Stimulated activated CD8-positive, alpha-beta memory T cell treated with anti-CD3 and anti-CD28 coated beads, Interleukin-4, amount 100 ng/mL, for 24 hours (primary cell): ENCODE results near the gene CTNNA1.

Source experiments
- DNase-seq: peaks from one replicate; pipeline ENCODE4 v3.0.0-alpha.2; 2020; ENCODE audit warnings: low read depth

CTNNA1 gene

DNA sequence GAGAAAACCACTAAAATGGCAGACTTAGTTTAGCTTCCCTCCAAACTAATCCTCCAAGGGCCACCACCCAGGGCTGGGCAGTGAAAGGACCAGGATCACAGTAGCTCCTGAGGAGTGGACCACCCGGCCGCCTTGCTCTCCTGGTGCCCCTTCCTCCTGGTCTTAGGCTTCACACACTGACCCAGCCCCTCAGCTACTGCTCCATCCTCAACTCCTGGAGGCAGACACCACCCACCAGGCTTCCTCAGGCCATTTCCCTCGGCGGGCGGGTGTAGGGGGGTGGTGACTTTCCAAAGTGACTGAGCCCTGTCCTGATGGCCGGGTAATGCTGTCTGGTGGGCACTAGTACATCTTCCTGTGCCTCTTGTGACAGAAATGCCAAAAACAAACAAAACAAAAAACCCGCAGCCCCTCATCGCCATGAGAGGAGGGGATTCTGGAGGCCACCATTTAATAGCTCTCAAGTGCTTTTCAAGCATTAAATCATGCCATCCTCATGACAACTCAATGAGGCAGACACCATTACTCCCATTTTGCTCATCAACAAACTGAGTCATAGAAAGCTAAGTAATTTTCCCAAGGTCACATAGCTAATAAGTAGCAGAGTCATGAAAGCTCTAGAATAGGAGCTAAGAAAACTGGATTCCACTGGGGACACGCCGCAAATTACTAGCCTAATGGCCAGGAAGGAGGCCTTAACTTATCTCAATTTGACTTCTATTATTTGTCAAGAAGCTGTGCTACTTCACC lies 213.2 kb downstream of the CTNNA1 start:
- DNase-seq = no peak

DNA sequence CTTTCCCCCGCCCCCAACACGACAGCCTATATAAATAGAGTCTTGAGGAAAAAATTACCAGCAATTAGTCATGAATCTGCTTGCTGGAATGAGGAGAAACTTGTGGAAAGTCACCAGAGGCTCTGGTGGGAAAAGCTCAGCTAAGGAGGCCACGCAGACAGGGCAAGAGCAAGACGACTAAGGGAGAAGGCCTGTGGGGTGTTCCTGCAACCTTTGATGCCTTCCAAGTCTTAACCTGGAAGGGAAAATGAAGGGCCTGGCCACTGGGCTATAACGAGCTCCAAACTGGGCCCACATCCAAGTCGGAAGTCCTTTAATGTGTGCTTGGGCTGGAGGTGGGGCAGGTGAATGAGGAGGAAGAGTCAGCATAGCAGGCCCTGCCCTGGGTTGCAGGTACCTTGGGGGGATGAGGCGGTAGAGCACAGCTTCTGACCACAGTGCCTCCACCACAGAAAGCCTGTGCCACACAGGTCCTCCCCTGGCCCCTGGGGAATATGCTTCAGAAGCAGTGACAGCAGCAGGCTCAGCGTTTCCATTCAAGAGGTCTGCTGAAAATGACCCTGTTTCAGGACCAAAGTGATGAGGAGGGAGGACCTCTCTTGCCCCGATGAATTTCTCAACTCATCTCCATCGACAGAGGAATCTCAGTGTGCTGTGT lies 214.7 kb downstream of the CTNNA1 start:
- DNase-seq = no peak

DNA sequence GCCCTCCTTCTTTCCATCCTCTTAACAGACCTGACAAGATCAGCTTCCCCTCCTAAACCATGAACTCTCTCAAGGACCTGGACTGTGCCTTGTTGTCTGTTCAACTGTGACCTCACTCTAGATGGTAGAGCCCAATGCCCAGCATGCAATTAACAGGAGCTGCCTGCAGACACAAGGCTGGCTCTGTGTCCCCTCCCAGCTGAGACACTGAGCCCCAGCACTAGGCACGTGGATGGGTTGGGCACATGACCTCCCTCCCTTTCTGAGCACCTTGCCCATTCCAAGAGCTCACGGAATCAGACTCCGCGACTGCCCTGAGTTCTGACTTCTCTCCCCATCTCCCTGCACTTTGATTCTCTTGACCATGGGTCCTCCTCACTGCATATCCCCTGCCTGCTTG lies 215.4 kb downstream of the CTNNA1 start:
- DNase-seq = no peak

DNA sequence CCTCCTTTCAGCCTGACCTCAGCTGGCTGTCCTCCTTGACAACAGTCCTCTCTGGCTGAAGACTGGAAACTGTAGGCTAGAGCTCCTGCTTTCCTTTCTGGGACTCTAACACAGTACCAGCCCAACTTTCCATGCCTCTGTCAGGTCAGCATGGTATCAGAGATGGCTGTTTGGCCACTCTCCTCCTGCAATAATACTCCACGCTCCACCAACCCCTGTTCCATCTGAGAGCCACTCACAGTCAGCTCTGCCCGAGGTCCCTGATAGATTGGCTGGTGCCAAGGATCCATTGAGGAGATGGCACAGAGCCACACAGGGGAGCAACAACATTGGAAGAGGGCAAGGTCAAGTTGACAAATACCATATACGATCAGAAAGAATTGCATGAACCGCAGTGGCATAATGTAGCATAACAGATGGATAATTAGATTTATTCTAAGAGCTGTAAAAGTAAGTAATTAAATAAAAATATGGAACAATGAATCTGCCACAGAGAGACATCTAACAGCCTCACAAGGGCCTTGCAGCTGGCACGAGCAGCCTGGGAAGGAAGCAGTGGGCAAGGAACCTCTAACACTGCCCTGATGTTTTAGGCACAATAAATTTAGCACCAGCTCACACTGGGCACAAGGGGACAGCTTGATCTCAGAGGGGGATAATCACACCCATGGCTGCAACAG lies 216.2 kb downstream of the CTNNA1 start:
- no peak for DNase-seq

DNA sequence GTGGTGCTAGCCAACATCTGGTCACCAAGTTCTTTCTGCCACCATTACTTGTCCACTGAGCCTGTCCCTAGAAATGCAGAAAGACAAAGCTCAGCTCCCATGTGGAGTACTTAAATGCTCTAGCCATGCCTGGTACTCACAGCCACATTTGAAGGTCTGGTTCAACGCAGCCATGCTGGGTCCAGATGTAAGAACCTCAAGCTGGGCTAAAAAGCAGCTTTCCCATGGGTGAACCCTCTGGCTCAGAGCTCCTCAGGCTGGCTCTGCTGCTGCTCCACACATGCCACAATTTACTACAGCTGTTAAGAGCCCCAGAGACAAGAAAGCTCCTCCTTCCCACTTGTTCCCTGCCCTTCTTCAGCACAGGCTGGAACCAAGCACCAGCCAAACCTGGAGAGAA lies 219.0 kb downstream of the CTNNA1 start:
- no peak for DNase-seq

DNA sequence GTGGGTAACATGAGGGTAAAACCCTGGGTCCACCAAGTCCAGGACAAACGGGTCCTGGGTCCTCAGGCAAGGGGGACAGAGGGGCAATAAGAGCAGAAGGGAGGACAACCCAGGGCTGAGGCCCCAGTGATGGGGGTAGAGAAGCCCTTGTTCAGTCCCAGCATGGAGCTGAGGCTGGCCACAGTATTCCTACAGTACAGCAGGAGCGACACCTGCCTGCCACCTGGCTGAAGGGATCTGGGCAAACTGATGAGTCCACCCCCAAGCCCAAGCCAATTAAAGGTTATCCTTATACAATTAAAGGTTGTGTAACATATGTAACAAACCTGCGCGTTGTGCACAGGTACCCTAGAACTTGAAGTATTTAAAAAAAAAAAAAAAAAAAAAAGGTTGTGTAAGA lies 219.6 kb downstream of the CTNNA1 start:
- DNase-seq = no peak

DNA sequence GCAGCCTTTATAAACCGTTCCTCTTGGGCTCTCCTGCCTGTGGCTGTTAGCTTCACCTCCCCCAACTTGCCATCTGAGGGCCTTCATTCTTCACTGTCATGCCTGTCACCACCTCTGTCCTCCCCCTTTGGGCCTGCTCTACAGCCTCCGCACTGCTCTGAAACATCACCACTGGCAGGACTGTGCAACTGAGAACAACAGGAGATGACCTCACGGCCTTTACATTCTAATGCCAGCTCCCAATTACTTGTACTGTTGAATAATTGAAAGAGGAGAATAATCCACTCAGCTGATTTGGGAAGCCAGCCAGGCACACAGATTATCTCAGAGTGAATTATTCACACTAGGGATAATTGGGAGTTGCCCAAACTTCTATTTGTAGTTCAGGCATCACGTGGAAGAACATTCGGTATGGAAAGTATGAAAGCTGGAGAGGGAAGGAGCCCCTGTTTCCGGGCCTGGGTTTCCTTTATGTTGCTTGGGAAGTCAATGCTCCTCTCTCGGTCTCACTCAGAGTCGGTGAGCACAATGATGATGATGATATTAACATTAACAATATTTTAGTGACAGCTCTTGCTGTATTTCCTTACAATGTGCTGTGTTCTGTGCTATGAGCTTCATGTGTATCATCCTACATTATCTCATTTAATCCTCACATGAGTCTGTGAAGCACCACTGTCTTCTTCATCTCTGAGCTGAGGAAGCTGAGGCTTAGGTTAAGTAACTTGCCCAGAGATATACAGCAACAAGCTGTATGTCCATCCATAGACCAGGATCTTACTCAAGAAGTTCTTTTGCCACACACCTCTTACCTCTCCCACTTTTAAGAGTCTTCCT lies 221.2 kb downstream of the CTNNA1 start:
- DNase-seq = no peak

DNA sequence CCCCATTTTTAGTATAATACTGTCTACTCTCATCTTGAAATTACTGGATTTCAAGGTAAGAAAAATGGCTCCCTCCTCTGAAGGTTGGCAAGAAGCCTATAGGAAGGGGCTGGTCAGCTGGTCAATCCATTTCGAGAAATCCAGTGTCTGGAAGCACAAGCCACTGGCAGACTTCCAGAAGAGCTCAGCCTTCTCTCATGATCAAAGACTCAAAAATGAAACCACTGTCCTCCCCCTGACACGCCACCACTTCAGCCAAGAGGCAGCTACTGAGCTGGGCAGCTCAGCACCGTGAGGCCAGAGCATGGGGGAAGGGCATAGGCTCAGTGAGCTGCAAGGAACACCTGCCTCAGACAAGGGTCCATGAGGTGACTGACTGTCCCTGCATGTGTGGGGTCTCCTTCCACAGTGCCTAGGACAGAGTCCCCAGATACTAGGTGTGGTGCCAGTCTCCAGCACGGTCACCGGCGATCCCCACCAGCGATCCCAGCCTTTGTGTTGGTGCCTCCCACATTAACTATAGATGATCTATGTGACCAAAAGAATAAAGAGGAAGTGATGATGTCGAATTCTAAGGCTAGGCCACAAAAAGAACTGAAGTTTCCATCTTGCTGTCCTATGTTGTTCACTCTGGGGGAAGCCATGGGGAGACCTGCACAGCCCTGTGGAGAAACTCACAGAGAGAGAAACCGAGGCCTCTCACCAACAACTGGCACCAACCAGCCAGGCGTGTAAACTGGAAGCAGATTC lies 222.0 kb downstream of the CTNNA1 start:
- DNase-seq = no peak

DNA sequence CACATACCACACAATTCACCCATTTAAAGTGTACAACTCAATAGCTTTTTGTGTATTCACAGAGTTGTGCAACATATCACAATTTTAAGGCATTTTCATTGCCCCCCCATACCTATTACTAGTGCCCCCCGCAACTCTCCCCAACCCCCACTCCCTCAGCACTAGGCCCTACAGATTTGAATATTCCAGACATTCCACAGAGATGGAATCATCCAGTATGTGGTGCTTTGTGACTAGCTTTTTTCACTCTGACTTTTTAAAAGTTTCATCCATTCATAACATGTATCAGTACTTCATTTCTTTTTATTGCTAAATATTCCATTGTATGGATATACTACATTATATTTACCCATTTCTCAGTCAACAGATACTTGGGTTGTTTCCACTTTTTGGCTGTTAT lies 224.9 kb downstream of the CTNNA1 start:
- no peak for DNase-seq

DNA sequence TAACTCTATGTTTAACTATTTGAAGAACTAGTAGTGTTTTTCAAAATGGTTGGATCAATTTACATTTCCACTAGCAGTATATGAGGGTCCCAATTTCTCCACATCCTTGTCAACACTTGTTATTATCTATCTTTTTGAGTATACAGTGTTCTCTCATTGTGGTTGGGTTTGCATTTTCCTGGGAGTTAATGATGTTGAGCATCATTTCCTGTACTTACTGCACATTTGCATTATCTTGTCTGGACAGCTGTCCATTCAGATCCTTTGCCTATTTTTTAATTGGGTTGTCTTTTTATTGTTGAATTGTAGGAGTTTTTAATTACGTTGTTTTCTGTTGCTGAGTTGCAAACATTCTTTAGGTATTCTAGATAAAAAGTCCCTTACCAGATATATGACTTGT lies 225.4 kb downstream of the CTNNA1 start:
- DNase-seq = no peak

DNA sequence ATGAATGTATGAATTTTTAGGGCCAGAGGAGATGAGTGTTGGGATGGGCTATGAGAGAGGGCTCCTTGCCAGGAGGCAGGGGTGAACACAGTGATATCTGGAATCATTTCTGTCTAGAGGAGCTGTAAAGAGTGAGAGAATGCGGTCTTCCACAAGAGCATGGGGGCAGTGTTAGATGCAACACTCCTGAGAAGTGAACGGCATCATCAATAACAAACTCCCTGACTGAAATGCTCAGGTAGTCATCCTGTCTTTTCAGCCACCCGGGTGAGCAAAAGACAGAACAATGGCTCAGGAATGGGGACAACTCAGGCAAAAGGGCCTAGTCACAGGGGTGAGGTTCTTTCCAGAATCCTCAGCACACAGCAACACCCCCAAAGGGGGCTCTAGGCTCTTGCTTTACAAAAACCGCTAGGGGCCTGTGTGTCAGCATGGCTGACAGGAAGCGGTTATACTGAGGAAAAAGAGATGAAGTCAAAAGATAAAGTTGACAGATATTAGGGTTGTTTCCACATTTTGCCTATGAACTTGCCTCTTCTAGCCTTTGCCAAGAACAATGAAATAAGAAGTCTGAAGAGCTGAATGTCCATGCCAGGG lies 226.6 kb downstream of the CTNNA1 start:
- DNase-seq = peak; percentile 6

DNA sequence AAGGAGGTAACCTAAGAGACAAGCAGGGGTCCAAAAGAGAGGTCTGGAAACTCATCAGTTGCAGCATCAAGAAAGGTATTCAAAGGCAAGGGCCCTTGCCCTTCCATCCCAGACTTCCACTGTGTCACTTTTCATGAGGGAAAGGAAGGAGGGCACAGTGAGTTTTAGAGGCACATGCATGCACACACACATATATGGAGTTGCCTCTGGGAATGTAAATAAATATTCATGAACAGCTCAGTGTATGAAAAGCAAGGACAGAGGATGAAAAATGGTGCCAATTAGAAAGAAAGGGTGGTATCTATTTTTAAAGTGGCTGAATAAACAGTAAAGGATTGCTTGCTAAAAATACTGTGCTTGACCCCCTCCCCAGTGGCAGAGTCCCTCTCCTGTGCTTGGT lies 227.2 kb downstream of the CTNNA1 start:
- no peak for DNase-seq

DNA sequence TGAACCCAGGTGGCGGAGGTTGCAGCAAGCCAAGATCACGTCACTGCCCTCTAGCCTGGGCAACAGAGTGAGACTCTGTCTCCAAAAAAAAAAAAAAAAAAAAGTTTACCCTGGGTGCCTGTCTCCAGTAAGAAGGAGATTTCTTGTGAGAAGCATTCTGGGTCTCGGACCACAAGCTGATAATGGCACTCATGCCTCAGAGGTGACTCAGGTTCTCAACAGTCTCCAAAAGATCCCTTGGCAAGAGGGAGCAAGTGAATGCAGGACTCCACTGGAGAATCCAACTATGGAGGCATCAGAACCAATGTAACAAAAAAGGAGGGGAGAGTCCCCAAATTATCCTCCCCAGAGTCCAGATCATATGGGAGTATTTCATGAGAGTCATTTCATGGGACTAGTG lies 227.9 kb downstream of the CTNNA1 start:
- no peak for DNase-seq

DNA sequence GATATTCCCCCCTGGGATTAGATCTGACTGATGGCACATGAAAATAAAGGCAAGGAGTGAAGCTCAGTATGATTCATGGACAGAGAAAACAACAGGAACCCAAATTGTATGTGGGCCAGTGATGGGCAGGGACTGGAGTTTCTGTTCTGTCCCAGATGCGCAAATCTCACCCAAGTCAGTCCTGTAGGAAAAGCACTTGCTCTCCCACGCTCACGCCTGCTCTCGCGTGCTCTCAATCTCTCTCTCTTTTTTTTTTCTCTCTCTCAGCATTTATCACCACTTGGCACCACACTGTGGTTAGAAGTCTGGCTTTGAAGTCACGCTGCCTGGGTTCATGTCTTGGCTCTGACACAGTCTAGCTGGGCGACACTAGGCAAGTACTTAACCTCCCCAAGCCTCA lies 228.4 kb downstream of the CTNNA1 start:
- DNase-seq = peak; percentile 14

DNA sequence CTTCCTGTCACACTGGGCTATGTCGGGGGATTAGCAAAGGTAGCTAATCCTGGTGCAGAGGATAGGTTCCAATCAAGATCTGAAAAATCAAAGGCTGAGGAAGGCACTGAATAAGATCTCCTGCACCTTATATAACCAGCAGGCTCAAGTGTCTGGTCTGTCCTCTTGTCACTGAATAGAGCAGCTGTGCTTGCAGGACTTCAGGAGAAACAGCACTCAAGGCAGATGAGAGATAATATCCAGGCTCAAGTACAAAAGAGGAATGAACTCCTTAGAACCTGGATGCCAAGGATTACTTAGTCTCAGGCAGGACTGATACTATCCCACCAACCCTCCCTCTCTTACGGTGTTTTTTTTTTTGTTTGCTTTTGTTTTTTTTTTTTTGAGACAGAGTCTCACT lies 230.8 kb downstream of the CTNNA1 start:
- DNase-seq = no peak
